UCSD-AML1 (cell line): ENCODE data around the gene TSPAN14.
"Not testable (repeated sequence)": the region's sequence is repeated elsewhere in the genome, so short reads cannot be mapped to it uniquely, and the experiment has no call there.

ENCODE experiments used
- DNase-seq: peaks from one replicate; lab custom pipeline; 2025; ENCODE audit not compliant: unreplicated experiment; lab: John Stamatoyannopoulos, UW

TSPAN14 gene

GRCh38 chr10:80468002-80468401, 13.9 kb downstream of the TSPAN14 start:
- peak; percentile 67 for DNase-seq

DNA sequence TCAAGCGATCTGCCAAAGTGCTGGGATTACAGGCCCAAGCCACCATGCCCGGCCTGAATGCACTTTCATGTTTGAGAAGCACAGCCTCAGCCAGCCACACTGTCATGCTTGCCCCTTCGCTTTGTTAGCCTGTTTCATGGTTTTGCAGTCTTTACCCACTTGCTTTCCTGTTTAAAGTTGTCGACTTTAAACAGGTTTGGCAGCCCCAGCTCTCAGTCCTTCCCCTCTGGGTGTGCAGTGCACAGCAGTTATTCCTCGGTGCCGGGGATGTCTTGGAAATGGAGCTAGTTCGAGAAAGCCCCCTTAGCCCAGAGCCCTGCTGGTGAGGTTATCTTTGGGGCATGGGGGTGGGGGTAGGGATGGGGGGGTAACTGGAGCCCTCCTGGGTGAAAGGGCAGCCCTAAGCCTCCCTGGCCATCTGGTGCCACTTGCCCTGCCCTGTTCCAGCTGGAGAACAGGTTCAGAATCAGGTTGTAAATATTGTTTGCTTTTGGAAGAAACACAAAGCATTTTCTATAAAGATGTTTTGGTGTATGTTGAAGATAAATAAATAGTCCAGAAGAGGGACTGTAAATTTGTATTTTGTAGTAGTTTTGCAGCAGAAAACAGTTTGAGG, 14.8 kb downstream of the TSPAN14 start:
- no peak for DNase-seq

DNA sequence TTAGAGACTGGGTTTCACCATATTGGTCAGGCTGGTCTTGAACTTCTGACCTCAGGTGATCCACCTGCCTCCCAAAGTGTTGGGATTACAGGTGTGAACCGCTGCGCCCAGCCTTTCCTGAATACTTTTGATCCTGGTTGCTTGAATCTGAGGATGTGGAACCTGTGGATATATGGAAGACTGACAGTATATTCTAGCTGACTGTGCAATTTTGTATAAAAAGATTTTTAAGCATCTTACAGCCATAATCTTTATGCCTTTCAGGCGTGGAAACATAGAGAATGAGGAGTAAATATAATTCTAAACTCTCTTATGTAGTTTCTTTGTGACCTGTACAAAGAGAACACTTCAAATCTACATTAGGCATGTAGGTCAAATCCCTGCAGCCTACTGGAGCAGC, 16.2 kb downstream of the TSPAN14 start:
- no peak for DNase-seq

DNA sequence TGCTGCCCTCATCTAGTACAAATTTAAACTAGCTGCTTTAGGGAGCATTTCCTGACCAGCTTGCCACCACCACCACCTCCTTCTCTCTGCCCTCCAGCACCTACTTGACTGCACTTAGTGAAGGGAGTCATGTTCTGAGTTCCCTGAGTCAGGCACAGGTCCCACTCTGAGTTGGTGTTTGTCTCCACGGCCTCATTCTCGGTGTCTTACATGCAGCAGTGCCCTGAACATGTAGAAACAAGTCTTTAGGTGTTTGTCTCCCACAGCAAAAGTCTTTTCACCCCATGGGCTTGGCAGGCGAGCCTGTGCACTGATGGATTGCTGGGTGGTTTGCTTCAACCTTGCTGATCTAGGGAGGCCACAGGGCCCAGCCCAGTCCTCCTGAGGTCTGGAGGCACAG, 16.9 kb downstream of the TSPAN14 start:
- no peak for DNase-seq

- no peak for DNase-seq
These were observed 17.7 kb downstream of the TSPAN14 start for GRCh38 chr10:80471715-80472233.

- no peak for DNase-seq
These were observed 18.4 kb downstream of the TSPAN14 start for GRCh38 chr10:80472234-80473095.

DNA sequence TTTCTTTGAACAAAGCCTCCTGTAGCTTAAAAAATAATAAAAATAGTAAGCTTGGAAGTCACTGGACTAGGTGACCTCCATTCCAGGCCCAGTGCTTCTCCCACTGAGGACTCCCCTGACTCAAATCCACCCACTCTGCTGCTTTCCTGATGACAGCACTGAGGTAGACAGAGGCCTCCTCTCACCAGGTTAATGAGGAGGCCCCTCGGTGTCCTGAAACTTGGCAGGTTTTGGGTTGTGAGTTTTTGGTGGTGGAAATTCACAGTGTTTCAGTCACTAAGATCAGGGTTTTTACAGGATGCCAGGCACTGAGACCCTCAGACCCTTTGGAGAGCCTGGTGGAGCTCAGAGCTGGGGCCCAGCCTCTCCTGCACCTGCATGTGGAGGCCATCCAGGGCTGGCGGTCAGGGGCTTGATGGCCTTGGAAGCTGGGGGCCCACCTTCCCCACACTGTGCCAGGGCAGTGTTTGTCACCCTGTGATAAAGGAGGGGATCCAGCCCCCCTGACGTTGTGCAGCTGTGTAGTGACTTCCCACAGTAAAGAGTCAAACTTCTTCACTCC, 19.1 kb downstream of the TSPAN14 start:
- no peak for DNase-seq

- no peak for DNase-seq
These were observed 19.8 kb downstream of the TSPAN14 start for GRCh38 chr10:80473692-80474596.

DNA sequence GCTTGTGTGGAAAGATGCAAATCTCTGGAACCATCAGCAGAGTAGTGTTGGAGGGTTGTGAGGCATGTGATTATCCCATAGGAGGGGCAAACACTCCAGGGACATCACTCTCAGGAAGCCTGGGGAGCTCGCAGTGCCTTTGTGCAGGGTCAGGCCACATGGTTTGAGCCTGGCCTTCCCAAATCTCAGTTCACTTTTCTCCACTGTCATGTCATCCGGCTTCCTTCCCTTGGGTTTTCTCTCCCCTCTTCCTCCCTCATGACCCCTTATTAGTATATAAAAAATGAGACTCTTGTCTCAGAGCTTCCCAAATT, 20.4 kb downstream of the TSPAN14 start:
- no peak for DNase-seq

GRCh38 chr10:80474941-80475340, 20.8 kb downstream of the TSPAN14 start:
- DNase-seq: no peak

DNA sequence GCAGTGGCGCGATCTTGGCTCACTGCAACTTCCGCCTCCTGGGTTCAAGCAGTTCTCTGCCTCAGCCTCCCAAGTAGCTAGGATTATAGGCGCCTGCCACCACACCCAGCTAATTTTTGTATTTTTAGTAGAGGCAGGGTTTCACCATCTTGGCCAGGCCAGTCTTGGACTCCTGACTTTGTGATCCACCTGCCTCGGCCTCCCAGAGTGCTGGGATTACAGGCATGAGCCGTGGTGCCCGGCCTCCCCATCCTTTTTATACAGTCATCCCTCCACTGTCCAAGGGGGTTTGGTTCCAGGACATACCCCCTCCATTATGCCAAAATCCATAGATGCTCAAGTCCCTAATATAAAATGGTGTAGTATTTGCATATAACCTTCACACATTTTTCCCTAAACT, 21.5 kb downstream of the TSPAN14 start:
- DNase-seq: not testable (repeated sequence)

- no peak for DNase-seq
These were observed 22.6 kb downstream of the TSPAN14 start for GRCh38 chr10:80476685-80477084.

- no peak for DNase-seq
These were observed 23.7 kb downstream of the TSPAN14 start for GRCh38 chr10:80477813-80478212.

- not testable (repeated sequence) for DNase-seq
These were observed 26.3 kb downstream of the TSPAN14 start for GRCh38 chr10:80480373-80480772.

DNA sequence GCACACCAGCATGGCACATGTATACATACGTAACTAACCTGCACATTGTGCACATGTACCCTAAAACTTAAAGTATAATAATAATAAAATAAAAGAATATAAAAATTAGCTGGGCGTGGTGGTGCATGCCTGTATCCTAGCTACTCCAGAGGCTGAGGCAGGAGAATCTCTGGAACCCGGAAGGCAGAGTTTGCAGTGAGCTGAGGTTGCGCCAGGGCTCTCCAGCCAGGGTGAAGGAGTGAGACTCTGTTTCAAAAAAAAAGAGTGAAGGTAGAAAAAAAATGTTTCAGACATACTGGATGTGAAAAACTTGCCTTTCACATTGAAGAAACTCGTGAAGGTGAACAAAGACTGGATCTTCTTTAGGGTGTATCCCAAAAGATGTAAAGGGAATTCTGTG, 26.7 kb downstream of the TSPAN14 start:
- no peak for DNase-seq

DNA sequence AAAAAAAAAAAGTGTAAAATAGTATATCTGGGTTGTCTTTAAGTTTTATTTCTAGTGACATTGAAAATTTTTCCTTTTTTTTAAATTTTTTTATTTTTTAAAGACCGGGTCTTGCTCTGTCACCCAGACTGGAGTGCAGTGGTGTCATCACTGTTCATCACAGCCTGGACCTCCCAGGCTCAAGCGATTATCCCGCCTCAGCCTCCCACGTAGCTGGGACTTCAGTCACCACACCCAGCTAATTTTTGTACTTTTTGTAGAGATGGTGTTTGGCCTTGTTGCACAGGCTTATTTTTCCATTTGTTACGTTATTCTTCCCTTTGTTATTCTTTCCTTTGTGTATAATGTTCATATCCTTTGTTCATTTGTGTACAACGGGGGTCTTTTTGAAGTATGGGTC, 30.1 kb downstream of the TSPAN14 start:
- no peak for DNase-seq

GRCh38 chr10:80484676-80485075, 30.6 kb downstream of the TSPAN14 start:
- DNase-seq: no peak

DNA sequence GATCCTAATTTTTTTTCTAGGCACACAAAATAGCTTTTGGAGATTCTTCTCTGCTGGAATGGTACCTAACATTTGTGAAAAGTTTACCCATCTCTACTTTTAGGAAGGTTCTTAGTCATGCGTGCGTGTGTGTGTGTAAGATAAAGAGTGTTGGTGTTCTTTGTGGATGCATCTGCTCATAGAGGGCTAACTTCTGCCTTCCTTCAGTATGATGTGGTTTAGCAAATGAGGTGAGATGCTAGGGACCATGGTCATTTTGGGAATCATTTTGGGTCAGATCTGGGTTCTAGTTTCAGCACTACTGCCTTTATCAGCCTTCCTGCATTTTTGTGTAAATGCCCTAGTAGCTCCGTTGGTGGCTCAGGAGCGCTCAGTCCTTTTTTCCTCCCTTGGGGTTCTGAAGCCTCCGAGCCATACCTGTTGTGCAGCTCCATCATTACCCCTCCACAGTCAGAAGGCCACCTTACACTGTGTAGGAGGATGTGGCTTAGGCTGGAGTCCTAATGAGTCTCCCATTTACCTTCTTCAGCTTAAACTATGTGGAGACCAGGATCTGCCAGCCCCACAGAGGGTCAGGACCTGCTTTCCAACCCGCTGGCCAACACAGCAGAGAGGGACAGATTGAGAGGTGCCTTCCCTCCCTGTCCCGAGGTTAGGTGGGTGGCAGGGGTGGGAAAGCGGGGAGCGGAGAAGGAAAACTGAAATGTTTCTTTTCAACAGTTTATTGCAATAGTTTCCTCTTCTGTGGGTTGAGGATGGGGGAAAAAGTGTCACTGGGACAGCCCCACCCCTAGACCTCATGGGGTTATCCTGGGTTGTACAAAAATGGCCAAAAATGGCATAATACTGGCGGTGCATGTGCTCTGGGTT, 31.2 kb downstream of the TSPAN14 start:
- DNase-seq: no peak

- no peak for DNase-seq
These were observed 32.0 kb downstream of the TSPAN14 start for GRCh38 chr10:80485946-80486764.
